ENCODE data around the gene MRTFB.

MRTFB gene

DNA sequence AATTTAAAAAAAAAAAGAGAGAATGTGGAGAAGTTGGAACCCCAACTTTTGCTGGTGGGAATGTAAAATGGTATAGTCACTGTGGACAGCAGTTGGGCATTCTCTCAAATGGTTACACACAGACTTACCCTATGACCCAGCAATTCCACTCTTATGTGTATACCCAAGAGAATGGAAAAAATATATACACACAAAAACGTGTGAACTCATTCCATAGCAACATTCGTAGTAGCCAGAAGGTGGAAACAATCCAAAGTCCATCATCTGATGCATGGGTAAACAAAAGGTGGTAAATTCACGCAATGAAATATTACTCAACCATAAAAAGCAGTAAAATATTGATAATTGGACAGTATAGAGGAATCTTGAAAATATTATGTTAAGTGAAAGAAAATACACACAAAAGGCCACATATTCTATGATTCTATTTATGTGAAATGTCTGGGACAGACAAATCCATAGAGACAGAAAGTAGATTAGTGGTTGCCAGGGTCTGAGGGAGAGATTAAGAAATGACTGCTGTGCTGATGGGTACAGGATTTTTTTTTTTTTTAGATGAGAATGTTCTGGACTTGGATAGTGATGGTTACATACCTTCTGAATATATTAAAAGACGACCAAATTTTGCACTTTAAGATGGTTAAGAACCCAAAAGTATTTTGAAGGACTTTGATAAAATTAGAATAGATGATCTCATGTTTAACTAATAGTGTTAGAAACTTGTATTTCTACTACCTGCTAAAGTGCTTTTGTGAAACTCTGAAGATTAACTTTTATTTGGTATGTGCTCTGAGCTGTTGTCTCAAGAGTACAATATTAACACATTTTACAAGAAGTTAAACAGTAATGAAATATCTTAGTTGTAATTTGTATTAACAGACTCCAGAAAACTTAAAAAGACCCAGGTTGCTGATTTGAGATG, 60.9 kb downstream of the MRTFB start:
- Mint-ChIP-seq H3K27me3 (no peaks in the 10 kb centered on the region), H3K9me3 (peaks cover 0 to 7% of the 10 kb centered on the region in 2 donors), H3K4me1 (no peaks in the 10 kb centered on the region), H3K27ac (no peak overlapping the region), H3K4me3 (no peak overlapping the region)
- ATAC-seq (no peak), DNase-seq (no peak)

DNA sequence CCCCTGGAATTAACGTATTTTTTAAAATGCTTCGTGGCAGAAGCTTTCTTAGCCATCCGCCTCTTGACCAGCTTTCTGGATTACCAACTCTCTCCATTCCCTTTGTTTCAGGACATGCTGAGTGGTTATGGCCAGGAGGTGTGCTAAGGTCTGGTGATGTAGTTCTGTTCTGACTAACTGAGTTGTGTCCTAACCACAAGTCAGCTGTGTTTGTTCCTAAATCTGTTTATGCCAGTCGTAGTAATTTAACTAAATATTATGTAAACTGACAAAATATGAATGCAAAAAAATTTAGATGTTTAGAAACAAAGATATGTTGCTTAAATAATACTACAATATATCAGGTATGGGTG, 61.6 kb downstream of the MRTFB start:
- no peak overlapping the region for H3K4me3 Mint-ChIP-seq
- peaks cover 0 to 7% of the 10 kb centered on the region in 2 donors for H3K9me3 Mint-ChIP-seq
- no peaks in the 10 kb centered on the region for H3K27me3 Mint-ChIP-seq
- no peak overlapping the region for H3K27ac Mint-ChIP-seq
- H3K4me1 Mint-ChIP-seq, result no peaks in the 10 kb centered on the region
- ATAC-seq (no peak), DNase-seq (no peak)

- no peak overlapping the region for H3K27ac Mint-ChIP-seq
- no peak overlapping the region for H3K4me3 Mint-ChIP-seq
- no peaks in the 10 kb centered on the region for H3K4me1 Mint-ChIP-seq
- ATAC-seq (no peak), DNase-seq (no peak)
- peaks cover 0 to 7% of the 10 kb centered on the region in 2 donors for H3K9me3 Mint-ChIP-seq
- H3K27me3 Mint-ChIP-seq, result no peaks in the 10 kb centered on the region
Measured at GRCh38 chr16:14133907-14134306, 62.8 kb downstream of the MRTFB start.

- no peaks in the 10 kb centered on the region for H3K27me3 Mint-ChIP-seq
- DNase-seq, result no peak
- peaks cover 0 to 2% of the 10 kb centered on the region in 2 donors for H3K9me3 Mint-ChIP-seq
- no peak for ATAC-seq
- H3K27ac Mint-ChIP-seq, result no peak overlapping the region
- no peak overlapping the region for H3K4me3 Mint-ChIP-seq
- no peaks in the 10 kb centered on the region for H3K4me1 Mint-ChIP-seq
Measured at GRCh38 chr16:14135704-14136103, 64.6 kb downstream of the MRTFB start.

GRCh38 chr16:14139872-14140271, 68.8 kb downstream of the MRTFB start:
- DNase-seq, result no peak
- Mint-ChIP-seq H3K27me3 (no peaks in the 10 kb centered on the region), H3K9me3 (no peaks in the 10 kb centered on the region), H3K4me1 (no peaks in the 10 kb centered on the region), H3K27ac (no peak overlapping the region), H3K4me3 (no peak overlapping the region)
- no peak for ATAC-seq

DNA sequence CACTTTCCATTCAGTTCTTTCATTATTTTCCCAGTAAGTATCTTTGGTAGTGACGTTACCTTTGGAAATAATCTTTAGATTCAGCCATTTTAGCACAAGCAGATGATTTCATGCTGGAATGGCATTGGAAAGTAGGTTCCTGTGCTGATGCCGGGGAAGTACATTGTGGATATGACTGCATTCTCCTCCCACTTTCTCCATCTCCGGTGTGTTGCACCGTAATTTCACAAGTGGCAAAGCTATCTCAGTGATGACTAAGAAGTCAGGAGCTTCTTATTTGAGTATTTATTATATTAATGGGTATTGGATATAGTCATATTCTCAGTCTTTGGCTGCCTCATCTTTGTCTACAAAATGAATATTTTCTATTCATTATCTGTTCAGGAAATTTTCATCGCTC, 69.8 kb downstream of the MRTFB start:
- H3K27me3 Mint-ChIP-seq, result no peaks in the 10 kb centered on the region

DNA sequence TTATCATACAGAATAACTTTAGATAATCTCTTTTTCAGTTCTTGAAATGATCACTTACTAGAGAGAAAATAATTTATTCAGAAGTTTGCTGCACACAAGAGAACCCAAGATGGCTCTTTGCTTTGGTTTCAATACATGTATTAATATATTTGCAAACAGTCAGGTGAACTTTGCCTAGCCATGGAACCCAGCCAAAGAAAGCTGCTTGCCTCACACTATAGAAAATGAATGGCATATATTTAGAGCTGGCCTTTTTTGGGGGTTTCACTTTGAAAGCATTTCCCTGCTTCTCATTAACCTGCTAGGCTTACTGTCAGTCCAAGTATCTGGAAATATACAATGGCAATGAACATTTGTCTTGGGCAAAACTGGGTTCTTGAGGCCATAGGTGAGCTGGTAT, 75.3 kb downstream of the MRTFB start:
- DNase-seq (no peak), ATAC-seq (no peak)
- Mint-ChIP-seq H3K9me3 (no peaks in the 10 kb centered on the region), H3K4me1 (no peaks in the 10 kb centered on the region), H3K4me3 (no peak overlapping the region), H3K27ac (no peak overlapping the region), H3K27me3 (no peaks in the 10 kb centered on the region)

More for the DNA sequence above, 69.8 kb downstream of the MRTFB start:
- ATAC-seq, result no peak
- no peaks in the 10 kb centered on the region for H3K4me1 Mint-ChIP-seq
- no peak for DNase-seq
- H3K4me3 Mint-ChIP-seq, result no peak overlapping the region
- no peak overlapping the region for H3K27ac Mint-ChIP-seq
- H3K9me3 Mint-ChIP-seq, result no peaks in the 10 kb centered on the region

- Mint-ChIP-seq H3K4me3 (no peak overlapping the region), H3K4me1 (no peaks in the 10 kb centered on the region), H3K27me3 (no peaks in the 10 kb centered on the region), H3K9me3 (no peaks in the 10 kb centered on the region), H3K27ac (no peak overlapping the region)
- no peak for DNase-seq
- ATAC-seq, result no peak
Measured at GRCh38 chr16:14148016-14148415, 76.9 kb downstream of the MRTFB start.

GRCh38 chr16:14148569-14148968, 77.5 kb downstream of the MRTFB start:
- Mint-ChIP-seq H3K27ac (no peak overlapping the region), H3K4me1 (no peaks in the 10 kb centered on the region), H3K27me3 (no peaks in the 10 kb centered on the region), H3K9me3 (no peaks in the 10 kb centered on the region), H3K4me3 (no peak overlapping the region)
- DNase-seq, result no peak
- ATAC-seq, result no peak

DNA sequence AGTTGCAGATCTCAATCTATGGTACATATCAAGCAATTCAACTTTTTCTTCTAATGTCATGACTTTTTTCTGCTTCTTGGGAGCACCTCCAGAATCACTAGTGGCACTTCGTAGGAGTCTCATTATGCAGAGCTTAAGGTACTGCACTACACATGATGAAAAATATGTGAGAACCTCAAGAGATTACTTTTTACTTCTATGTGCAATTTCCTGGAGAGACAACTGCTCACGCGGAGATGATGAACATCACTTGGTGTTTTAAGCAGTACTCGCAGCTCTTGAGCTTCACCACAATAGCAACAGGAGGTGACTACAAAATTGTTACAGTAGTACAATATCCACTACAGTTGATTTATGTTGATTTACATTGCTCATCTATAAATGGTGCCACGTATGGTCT, 79.7 kb downstream of the MRTFB start:
- H3K4me3 Mint-ChIP-seq, result no peak overlapping the region

GRCh38 chr16:14151256-14152030, 80.3 kb downstream of the MRTFB start:
- Mint-ChIP-seq H3K27me3 (no peaks in the 10 kb centered on the region), H3K27ac (no peak overlapping the region), H3K4me3 (no peak overlapping the region), H3K4me1 (no peaks in the 10 kb centered on the region), H3K9me3 (no peaks in the 10 kb centered on the region)
- ATAC-seq, result no peak
- no peak for DNase-seq

More for the DNA sequence above, 79.7 kb downstream of the MRTFB start:
- no peaks in the 10 kb centered on the region for H3K4me1 Mint-ChIP-seq
- no peak overlapping the region for H3K27ac Mint-ChIP-seq
- no peak for ATAC-seq
- no peaks in the 10 kb centered on the region for H3K9me3 Mint-ChIP-seq
- H3K27me3 Mint-ChIP-seq, result no peaks in the 10 kb centered on the region
- no peak for DNase-seq

DNA sequence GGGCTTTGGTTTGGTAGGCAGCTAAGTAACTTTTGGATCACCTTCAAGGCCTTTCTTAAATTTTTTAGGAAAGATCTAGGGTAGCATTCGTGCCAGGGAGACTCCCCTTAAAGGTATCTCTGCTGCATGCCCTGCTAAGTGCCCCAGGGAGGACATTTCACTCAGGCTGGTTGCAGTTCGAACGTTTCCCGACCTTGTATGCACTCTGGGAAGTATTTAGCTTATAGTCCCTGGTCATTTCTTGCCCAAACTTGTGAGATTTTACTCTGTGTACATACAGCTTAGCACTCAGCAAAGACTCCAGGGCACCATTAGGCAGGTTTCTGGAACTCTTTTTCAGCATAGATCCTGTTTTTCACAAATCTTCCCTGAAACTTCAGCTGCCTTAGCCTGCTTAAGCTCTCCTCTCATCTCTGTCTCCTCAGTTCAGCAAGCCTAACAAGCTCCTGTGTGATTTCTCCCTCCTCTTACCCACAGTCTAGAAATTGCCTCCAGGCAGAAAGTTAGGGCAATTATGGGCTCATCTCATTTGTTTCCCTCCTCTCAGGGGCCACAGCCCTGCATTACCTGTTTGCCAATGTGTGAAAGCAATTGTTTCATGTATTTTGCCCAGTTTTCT, 84.6 kb downstream of the MRTFB start:
- no peak overlapping the region for H3K4me3 Mint-ChIP-seq
- no peaks in the 10 kb centered on the region for H3K27me3 Mint-ChIP-seq
- no peaks in the 10 kb centered on the region for H3K9me3 Mint-ChIP-seq
- ATAC-seq, result no peak
- no peak overlapping the region for H3K27ac Mint-ChIP-seq
- H3K4me1 Mint-ChIP-seq, result no peaks in the 10 kb centered on the region
- DNase-seq, result no peak

GRCh38 chr16:14164916-14165662, 94.0 kb downstream of the MRTFB start:
- Mint-ChIP-seq H3K4me1 (peaks cover 40% of the 10 kb centered on the region), H3K4me3 (no peak overlapping the region), H3K27ac (peak overlapping the region in 1 of 2 donors; percentile 44), H3K9me3 (no peaks in the 10 kb centered on the region), H3K27me3 (no peaks in the 10 kb centered on the region)
- DNase-seq, result no peak
- ATAC-seq, result no peak

- Mint-ChIP-seq H3K27ac (no peak overlapping the region), H3K4me1 (peaks cover 40% of the 10 kb centered on the region), H3K9me3 (peaks cover 4 to 8% of the 10 kb centered on the region in 2 donors), H3K4me3 (no peak overlapping the region), H3K27me3 (no peaks in the 10 kb centered on the region)
- ATAC-seq, result peak; percentile 12
- no peak for DNase-seq
Measured at GRCh38 chr16:14168146-14168545, 97.0 kb downstream of the MRTFB start.

DNA sequence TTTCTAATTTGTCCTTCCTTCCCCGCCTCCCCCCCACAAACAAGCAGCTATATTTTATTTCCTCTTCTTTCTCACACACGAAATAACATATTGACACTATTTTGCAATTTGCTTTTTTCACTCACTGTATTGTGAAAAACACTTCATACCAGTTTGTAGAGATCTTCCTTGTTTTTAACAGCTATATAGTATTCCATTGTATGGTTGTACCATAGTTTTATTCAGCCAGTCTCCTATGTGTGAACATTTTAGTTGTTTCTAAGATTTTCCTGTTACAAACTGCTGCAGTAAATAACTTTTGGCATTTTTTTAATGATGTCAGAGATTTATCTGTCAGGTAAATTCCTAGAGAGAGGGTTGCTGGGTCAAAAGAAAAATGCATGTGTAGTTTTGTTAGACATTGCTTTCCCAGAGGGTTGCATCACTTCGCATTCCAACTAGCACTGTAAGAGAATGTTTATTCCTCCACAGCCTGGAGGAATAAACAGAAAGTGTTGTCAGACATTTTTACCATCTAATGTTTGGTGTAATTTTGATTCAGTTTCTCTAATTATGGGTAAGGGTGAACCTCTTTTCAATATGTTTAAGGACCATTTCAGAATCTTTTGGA, 101.2 kb downstream of the MRTFB start:
- H3K27ac Mint-ChIP-seq, result no peak overlapping the region
- no peak for DNase-seq
- no peaks in the 10 kb centered on the region for H3K27me3 Mint-ChIP-seq
- no peak for ATAC-seq
- no peak overlapping the region for H3K4me3 Mint-ChIP-seq
- H3K4me1 Mint-ChIP-seq, result peaks cover 21% of the 10 kb centered on the region
- H3K9me3 Mint-ChIP-seq, result peaks cover 4 to 8% of the 10 kb centered on the region in 2 donors

All from stimulated activated naive CD8-positive, alpha-beta T cell treated with anti-CD3 and anti-CD28 coated beads, Interleukin-15, amount 100 ng/mL, for 72 hours (primary cell).